AG08396 (cell line): ENCODE data around the gene PLXDC2.
"Not testable (repeated sequence)": the region's sequence is repeated elsewhere in the genome, so short reads cannot be mapped to it uniquely, and the experiment has no call there.

ENCODE experiments used
- DNase-seq: peaks from one replicate; pipeline ENCODE4 v3.0.0; 2012; ENCODE audit warnings: low spot score, mixed read lengths

Gene PLXDC2

DNA sequence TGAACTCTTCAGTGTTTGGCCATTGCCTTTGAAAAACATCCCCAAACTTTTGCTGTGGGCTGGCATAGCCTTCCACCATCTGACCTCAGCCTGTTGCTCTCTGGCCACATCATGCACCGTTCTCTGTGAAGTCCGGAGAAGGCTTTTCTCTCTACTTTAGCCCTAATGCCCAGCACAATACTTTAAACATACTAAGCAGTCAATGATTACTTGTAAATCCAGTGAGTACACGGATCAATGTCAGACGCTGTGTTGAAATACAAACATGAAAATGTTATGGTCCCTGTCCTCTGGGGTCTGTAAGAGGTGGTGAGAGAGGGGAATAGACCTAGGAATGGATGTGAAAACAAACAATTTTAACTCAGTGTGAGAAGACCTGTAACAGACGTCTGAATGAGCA, 297.9 kb downstream of the PLXDC2 start:
- no peak for DNase-seq

DNA sequence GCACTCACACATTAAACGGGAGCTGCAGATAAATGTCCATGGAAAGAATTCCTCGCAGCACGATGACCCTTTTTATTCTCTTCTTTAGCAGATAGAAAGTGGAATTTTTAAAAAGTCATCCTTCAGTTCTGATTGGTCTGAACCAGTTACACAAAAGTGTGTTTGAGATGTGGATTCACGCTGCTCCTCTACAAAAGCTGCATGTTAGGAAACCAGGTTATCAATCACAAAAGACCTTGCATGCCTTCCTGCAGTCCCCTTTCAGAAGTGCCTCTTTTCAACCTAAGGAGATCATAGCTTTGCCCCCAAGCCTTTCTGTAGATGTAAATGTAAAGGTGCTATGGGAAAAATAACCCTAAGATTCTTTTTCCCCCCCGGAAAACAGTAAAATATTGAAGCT, 299.7 kb downstream of the PLXDC2 start:
- DNase-seq, result no peak

- DNase-seq, result no peak
Observed at GRCh38 chr10:20117471-20117870, 301.2 kb downstream of the PLXDC2 start.

- no peak for DNase-seq
Observed at GRCh38 chr10:20118119-20118518, 301.9 kb downstream of the PLXDC2 start.

GRCh38 chr10:20128811-20129210, 312.6 kb downstream of the PLXDC2 start:
- DNase-seq, result no peak

GRCh38 chr10:20132816-20133215, 316.6 kb downstream of the PLXDC2 start:
- DNase-seq, result no peak

DNA sequence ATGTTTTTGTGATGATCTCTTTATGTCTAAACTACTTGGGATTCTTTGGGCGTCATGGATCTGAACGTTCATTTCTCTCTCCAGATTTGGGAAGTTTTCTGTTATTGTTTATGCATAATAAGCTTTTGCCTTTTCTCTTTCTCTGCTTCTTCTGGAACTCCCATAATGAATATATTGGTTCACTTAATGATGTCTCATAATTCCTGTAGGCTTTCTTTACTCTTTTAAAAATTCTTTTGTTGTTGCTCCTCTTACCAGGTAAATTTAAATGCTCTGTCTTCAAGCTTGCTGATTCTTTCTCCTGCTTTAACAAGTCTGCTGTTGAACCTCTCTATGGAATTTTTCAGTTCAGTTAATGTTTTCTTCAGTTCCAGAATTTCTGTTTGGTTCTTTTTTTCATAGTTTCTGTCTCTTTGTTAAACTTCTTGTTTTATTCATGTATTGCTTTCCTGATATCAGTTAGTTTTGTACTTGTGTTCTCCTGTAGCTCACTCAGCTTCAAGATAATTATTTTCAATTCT, 317.5 kb downstream of the PLXDC2 start:
- no peak for DNase-seq

DNA sequence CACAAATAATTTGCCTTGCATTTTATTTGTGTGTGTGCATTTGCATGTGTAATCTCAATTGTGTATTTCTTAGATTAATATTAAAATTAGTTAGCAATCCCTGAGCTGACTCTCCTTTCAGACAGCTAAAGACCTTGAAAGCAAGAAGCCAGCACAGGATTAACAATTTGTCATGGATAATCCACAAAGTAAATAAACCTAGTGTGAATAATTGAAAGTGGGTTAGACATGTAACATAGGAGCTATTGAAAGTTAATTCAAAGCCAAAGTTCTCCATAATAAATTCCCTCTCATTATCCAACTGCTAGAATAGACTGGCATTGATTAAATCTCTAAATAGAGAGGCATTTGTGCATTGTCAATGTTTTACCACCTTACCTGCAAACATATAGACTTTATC, 326.1 kb downstream of the PLXDC2 start:
- DNase-seq, result no peak

DNA sequence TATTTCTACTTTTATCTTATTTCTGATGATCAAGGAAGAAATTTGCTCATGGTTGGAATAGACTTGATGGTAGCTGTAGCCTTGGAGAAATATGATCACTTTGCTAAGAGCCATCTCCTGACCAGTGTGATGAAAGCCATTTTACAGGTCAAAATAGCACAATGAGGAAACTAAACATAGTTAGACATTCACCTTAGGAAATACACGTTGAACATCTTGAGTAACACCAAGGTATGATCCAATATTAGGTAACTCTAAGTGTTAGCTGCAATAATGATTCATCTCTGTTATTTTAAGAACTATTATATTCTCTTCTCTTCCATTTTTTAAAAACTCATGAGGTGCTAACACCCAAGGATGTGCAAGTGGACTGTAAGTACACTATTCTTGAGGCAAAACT, 328.0 kb downstream of the PLXDC2 start:
- DNase-seq, result no peak

DNA sequence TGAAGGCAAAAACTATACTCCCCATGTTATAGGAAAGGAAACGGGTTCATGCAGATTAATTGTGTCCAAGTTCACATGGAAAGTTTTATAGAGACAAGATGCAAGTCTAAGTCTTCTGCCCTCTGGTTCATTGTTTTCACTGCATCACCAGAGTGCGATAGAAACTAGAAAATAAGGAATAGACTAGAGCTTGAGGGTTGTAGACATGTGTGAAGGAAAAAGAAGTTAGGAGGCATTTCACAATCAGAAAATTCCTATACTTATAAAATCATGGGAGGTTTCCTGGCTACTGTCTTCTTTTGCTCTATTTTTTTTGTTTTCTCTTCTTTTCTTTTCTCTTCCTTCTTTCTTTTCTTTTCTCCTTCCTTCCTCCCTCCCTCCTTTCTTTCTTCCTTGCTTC, 329.8 kb downstream of the PLXDC2 start:
- no peak for DNase-seq

DNA sequence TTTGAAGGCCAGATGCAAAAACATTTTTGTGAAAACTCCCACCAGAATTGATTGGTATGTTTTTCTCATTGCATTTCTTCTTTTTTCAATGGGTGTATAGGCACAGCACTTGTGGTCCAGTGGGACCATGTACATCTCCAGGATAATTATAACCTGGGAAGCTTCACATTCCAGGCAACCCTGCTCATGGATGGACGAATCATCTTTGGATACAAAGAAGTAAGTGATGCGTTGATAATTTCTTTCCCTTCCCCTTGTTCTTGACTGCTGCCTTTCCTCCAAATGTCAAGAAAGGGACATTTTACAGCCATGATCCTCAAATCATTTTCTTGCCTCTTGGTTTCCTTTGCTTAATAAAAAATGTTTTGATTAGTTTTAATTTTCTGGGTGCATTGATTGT, 331.5 kb downstream of the PLXDC2 start:
- DNase-seq, result no peak

DNA sequence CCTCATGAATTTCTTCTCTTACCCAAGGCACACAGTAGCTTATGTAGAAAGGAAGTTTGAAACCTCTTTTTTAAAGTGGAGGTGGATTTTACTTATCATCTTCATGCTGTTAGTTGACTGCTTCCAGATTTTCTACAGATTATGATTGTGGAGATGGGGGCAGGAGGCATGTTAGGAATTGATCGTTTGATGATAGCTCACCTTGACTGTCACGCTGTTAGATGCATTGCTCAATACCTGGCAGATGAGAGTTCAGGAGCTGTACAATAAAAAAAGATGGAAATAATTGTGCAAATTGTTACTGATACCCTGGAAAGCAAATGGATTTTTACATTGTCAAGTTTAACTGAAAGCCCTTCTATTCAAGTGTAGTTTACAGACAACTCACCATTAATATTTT, 340.3 kb downstream of the PLXDC2 start:
- no peak for DNase-seq

DNA sequence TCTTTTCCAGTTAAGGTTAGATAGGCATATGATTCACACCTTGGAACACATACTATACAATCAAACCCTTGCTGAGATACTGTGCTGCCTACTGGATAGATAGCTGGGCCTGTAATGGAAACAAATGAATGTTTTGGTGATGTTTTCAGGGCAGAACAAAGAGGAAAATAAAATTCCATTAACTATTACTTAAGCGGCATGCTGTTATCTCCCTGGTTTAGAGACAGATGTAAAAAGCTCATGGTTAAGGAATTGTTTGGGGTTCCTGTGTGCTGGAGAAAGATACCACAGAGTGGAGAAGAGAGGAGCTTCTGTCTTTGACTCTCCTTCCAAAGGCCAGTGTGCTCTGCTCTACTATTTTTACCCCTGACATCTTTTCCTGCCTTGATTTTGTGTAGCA, 341.1 kb downstream of the PLXDC2 start:
- no peak for DNase-seq

DNA sequence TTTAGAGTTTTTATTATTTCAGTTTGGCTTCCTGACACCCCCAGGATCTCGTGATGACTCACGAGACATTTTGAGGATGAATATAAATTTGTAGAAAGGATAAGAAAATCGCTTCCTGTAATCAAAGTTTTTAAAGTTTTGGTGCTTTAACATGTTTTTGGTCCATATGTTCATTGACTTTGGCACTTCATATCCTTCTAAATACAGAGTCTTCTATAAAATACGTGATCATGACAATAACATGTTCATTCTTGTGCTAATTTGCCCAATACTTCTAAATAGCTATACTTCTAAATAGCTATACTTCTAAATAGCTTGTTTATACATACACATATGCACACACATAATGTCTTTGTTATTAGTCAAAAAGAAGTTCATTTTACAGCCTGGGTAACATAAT, 341.9 kb downstream of the PLXDC2 start:
- no peak for DNase-seq

DNA sequence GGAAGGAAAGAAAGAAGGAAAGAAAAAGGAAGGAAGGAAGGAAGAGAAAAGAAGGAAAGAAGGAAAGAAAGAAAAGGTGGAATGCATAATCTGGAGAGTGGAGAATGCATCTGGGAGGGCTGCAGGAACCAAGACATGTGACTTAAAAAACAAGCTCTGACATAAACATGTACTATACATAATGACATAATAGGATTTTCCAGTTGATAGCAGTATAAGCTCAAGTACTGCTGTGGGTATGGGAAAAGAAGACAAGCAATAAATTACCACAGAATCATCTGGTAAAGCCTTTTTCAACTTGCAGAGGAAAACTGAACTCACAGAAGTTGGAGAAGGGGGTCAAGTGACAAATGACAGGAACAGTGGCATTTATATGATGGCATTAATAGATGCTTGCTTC, 345.9 kb downstream of the PLXDC2 start:
- DNase-seq, result no peak

- DNase-seq, result no peak
Observed at GRCh38 chr10:20166096-20166675, 350.0 kb downstream of the PLXDC2 start.

DNA sequence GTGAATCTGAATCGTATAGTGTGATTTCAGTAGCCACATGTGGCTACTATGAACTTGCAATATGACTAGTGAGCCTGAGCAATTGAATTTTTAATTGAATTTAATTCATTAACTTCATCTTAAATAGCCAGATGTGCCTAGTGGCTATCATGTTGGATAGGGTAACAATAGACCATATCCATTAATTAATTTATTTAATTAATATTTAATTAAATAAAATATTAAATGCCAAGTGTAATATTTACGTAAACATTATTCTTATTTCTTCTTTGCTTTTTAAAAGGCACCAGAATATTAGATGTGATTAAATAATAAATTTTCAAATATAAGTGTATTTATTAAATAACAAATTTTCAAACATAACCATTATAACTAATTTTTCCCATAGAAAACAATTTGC, 354.4 kb downstream of the PLXDC2 start:
- no peak for DNase-seq

DNA sequence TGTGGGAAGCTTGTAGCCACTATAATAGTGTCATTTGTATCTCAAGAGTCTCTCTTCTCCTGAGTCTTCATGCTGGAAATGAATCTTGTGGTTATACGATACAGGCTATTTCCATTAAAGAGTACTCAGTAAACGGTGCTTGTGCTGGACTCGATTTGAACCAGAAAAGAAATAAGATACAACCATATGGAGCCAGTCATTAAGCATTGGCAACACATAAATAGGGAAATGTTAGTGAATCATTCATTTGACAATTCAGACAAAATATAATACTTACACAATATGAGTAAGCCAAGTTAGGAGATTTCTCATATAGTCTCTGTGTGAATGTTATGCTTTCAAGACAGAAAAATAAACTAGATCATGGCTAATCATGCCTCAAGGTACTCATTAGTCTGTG, 356.8 kb downstream of the PLXDC2 start:
- no peak for DNase-seq

DNA sequence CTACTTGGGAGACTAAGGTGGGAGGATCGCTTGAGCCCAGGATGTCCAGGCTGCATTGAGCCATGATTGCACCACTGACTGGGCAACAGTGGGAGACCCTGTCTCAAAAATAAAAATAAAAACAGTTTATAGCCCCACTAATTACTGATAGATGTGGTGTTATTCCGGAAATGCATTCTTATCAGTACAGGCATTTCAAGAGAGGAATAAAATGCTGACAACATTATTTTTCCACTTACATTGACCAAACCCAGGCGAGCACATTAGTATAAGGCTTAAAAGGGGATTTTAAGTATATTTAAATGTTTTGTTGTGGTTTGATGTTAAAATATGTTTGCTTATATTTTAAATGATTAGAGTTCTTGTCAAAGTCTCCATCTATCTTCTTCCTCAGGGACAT, 359.5 kb downstream of the PLXDC2 start:
- DNase-seq, result no peak

- DNase-seq, result no peak
Observed at GRCh38 chr10:20180766-20181165, 364.5 kb downstream of the PLXDC2 start.

- DNase-seq, result no peak
Observed at GRCh38 chr10:20181434-20181833, 365.2 kb downstream of the PLXDC2 start.

DNA sequence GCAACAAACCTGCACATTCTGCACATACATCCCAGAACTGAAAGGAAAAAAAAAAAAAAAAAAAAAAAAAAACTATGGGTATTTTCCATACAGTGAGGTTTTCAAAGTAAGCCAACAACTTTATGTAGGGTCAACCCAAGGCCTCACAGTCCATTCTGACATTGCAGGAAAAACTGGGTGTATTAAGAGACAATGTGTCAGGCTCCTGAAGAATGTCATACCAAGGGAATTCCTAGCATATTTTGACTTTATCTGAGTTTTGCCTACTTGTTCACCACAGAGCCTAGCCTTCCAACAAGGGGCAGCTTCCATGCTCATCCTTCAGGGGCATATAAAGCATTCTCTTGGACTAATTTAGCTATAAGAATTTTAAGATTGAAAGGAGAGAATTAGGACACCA, 368.9 kb downstream of the PLXDC2 start:
- DNase-seq, result no peak

DNA sequence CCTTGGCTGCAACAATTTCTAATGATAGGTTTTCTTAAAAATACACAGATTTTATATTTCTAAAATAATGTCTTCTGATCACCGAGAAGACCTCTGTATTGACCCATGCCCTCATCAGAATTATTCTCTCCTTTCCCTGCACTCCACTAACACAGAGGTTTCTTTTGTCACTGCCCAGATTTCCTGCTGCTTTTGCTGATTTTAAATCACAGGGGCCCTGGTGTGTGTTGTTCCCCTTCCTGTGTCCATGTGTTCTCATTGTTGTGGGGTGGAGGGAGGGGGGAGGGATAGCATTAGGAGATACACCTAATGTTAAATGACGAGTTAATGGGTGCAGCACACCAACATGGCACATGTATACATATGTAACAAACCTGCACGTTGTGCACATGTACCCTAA, 375.2 kb downstream of the PLXDC2 start:
- DNase-seq, result not testable (repeated sequence)

DNA sequence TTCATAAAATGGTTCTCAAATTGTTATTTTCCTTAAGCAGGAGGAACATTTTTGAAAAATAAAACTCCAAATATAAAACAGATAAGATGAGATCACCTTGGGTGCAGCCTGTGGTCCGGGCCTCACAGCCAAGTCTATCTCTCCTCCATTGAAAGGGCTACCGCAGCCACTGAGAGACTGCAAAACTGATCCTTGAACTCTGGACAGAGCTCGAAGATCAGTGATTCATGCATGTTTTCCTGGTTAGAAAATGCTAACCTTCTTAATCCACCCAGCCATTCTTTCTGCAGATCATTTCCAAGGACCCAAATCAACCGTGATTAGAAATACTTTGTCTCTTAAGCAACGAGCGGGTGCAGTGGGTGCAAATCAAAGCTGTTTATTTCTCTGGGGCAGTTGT, 378.8 kb downstream of the PLXDC2 start:
- no peak for DNase-seq

GRCh38 chr10:20200758-20201157, 384.5 kb downstream of the PLXDC2 start:
- DNase-seq, result no peak
